ENCODE measurements around the gene SSBP4. TPM values are rescaled to one million over a fixed set of nuclear protein-coding genes. Genes with fewer than 3 reads are reported as not detected.

Gene SSBP4
- total RNA-seq, 1 donor from 2014 or later = 233 TPM

- no peaks in the 10 kb centered on the region for H3K9me3 ChIP-seq
- peaks cover 10 to 29% of the 10 kb centered on the region in 2 donors for H3K4me1 ChIP-seq
- DNase-seq (ENCODE audit: low spot score in 2 of 2) = no peak
- TF ChIP-seq CTCF (IDR thresholded peaks at IDR 0.05) = no peak
- intact Hi-C loops (cut with DNase I) = loop anchor here (5.0 to 10.0 kb wide), 2 partner anchors 200 to 308 kb away; no protein-coding TSS in a partner anchor
- H3K4me3 ChIP-seq = no peak overlapping the region
- H3K27ac ChIP-seq = no peak overlapping the region
- no peaks in the 10 kb centered on the region for H3K36me3 ChIP-seq
- no peaks in the 10 kb centered on the region for H3K27me3 ChIP-seq
These were observed 6.5 kb upstream of the SSBP4 start for GRCh38 chr19:18412610-18413239.

GRCh38 chr19:18414504-18415177, 4.6 kb upstream of the SSBP4 start:
- TF ChIP-seq CTCF (IDR thresholded peaks at IDR 0.05) = no peak
- Histone ChIP-seq H3K27ac (peak overlapping the region; percentile 93 to 96), H3K4me3 (peak overlapping the region; percentile 7 to 65), H3K4me1 (peaks cover 15 to 40% of the 10 kb centered on the region in 2 donors), H3K9me3 (no peaks in the 10 kb centered on the region), H3K36me3 (no peaks in the 10 kb centered on the region), H3K27me3 (no peaks in the 10 kb centered on the region)
- intact Hi-C loops (cut with DNase I) = loop anchor here (5.0 to 10.0 kb wide), 4 partner anchors 122 to 310 kb away; partner anchors contain the start of gene RAB3A
- DNase-seq (ENCODE audit: low spot score in 2 of 2) = no peak

- peaks cover 15 to 46% of the 10 kb centered on the region in 2 donors for H3K4me1 ChIP-seq
- TF ChIP-seq CTCF (IDR thresholded peaks at IDR 0.05) = no peak
- intact Hi-C loops (cut with DNase I) = loop anchor here (5.0 to 10.0 kb wide), 3 partner anchors 123 to 311 kb away; partner anchors contain the start of gene RAB3A
These were observed 3.9 kb upstream of the SSBP4 start for GRCh38 chr19:18415178-18415867.

GRCh38 chr19:18416778-18417249, 2.4 kb upstream of the SSBP4 start:
- peak overlapping the region; percentile 93 to 96 for H3K27ac ChIP-seq
- H3K27me3 ChIP-seq = no peaks in the 10 kb centered on the region
- intact Hi-C loops (cut with DNase I) = loop anchor here (5.0 to 10.0 kb wide), 3 partner anchors 125 to 312 kb away; partner anchors contain the start of gene RAB3A
- peaks cover 15 to 54% of the 10 kb centered on the region in 2 donors for H3K4me1 ChIP-seq
- no peak for TF ChIP-seq CTCF (IDR thresholded peaks at IDR 0.05)
- no peaks in the 10 kb centered on the region for H3K36me3 ChIP-seq
- no peaks in the 10 kb centered on the region for H3K9me3 ChIP-seq
- peak in 1 of 2 donors; percentile 96 for DNase-seq (ENCODE audit: low spot score in 2 of 2)
- peak overlapping the region; percentile 57 to 65 for H3K4me3 ChIP-seq

More at GRCh38 chr19:18415178-18415867, 3.9 kb upstream of the SSBP4 start:
- Histone ChIP-seq H3K27me3 (no peaks in the 10 kb centered on the region), H3K4me3 (peak overlapping the region; percentile 7 to 65), H3K9me3 (no peaks in the 10 kb centered on the region), H3K36me3 (no peaks in the 10 kb centered on the region), H3K27ac (peak overlapping the region; percentile 93 to 96)
- DNase-seq (ENCODE audit: low spot score in 2 of 2) = peak in 1 of 2 donors; percentile 89

GRCh38 chr19:18417250-18418028, 1.8 kb upstream of the SSBP4 start:
- Histone ChIP-seq H3K4me3 (peak overlapping the region; percentile 57 to 65), H3K27ac (peak overlapping the region; percentile 93 to 96), H3K27me3 (no peaks in the 10 kb centered on the region), H3K36me3 (no peaks in the 10 kb centered on the region), H3K4me1 (peaks cover 15 to 54% of the 10 kb centered on the region in 2 donors), H3K9me3 (no peaks in the 10 kb centered on the region)
- peak in 1 of 2 donors; percentile 87 for DNase-seq (ENCODE audit: low spot score in 2 of 2)
- intact Hi-C loops (cut with DNase I) = loop anchor here (2.0 to 10.0 kb wide), 4 partner anchors 19 to 313 kb away; partner anchors contain the start of gene RAB3A
- no peak for TF ChIP-seq CTCF (IDR thresholded peaks at IDR 0.05)
